ENCODE results near the gene TTLL6. TPM values are rescaled to one million over a fixed set of nuclear protein-coding genes. Genes with fewer than 3 reads are reported as not detected.

TTLL6 gene
- total and polyA plus RNA-seq, 9 of the 15 experiments (the other 6 are each of a cell fraction or from before 2014, with no cell fraction given) = 0.05 TPM; not detected in 8

- ChIA-PET POLR2A (interaction anchor here (0.6 to 2.3 kb wide), 6 partner anchors 9 to 154 kb away, joined by 3 to 7 read pairs (median 3); no protein-coding TSS in a partner anchor), CTCF (ENCODE audit: low intra/inter-chr PET ratio) (interaction anchor here (0.6 to 2.6 kb wide), 4 partner anchors 58 to 159 kb away, joined by 3 to 21 read pairs (median 6); no protein-coding TSS in a partner anchor)
- H3K79me2 ChIP-seq (ENCODE audit: control insufficient read depth, insufficient read depth, low read length) = no peaks in the 10 kb centered on the region
- H3K27ac ChIP-seq (ENCODE audit: extremely low read depth, low read depth, low read length) = no peak overlapping the region
- BruUV-seq (replicated peaks) = no TSS peak
- no peak overlapping the region for H3K4me2 ChIP-seq (ENCODE audit: insufficient read depth, low read length)
- DNase-seq (ENCODE audit: extremely low read depth in 1 of 4, low spot score in 3 of 4) (no peak), ATAC-seq (no peak), FAIRE-seq (no peak)
- no peak overlapping the region for H2AFZ ChIP-seq (ENCODE audit: low read depth, low read length)
- no peaks in the 10 kb centered on the region for H3K36me3 ChIP-seq (ENCODE audit: control insufficient read depth, insufficient read depth, low read length)
- no peak overlapping the region for H3K9ac ChIP-seq (ENCODE audit: insufficient read depth in 1 of 2, low read depth in 2 of 2, low read length in 2 of 2)
- intact Hi-C loops (cut with micrococcal nuclease) (loop anchor here (2.0 kb wide), 1 partner anchor 47 kb away; no protein-coding TSS in a partner anchor), in situ Hi-C loops (cut with MboI) (no loop called here)
- TF ChIP-seq HDGF (IDR thresholded peaks at IDR 0.05) = no peak
- TF ChIP-seq FOXO4 (CRISPR knock-in tag; IDR thresholded peaks at IDR 0.05) = no peak
- TF ChIP-seq THRA (IDR thresholded peaks at IDR 0.05) = no peak
- TF ChIP-seq CBX2 (IDR thresholded peaks at IDR 0.05; ENCODE audit: insufficient read depth, low read length, poor library complexity, severe bottlenecking) = peak; percentile 31
- 9% methylated on average over 29 of the region's 38 CpGs for WGBS (ENCODE audit: insufficient coverage, low coverage, missing lambda C conversion rate)
- no peak overlapping the region for H3K4me3 ChIP-seq
- peaks cover 72 to 82% of the 10 kb centered on the region in 2 experiments for H3K27me3 ChIP-seq (ENCODE audit: control insufficient read depth in 2 of 2, insufficient read depth in 2 of 2, low read length in 2 of 2)
- H3K4me1 ChIP-seq (replicated peaks in 1 of 2; ENCODE audit: control insufficient read depth in 2 of 2, insufficient read depth in 2 of 2, low read length in 2 of 2) = peaks cover 0 to 20% of the 10 kb centered on the region in 2 experiments; a peak in 2 of 5 replicates
- no peaks in the 10 kb centered on the region for H3K9me3 ChIP-seq (replicated peaks; ENCODE audit: control insufficient read depth, insufficient read depth, low read depth, low read length)
- H4K20me1 ChIP-seq (replicated peaks; ENCODE audit: control insufficient read depth, insufficient read depth, low read length) = peaks cover 3% of the 10 kb centered on the region; the same call in 1 of the 2 replicates
- no peaks in the 10 kb centered on the region for H3K9me1 ChIP-seq (ENCODE audit: control insufficient read depth, insufficient read depth, low read length)
Measured at GRCh38 chr17:48725288-48726064, 91.6 kb downstream of the TTLL6 start.
